SK-N-SH treated with all-trans-retinoic acid at 6 μM for 48 hours (cell line): ENCODE results near the gene RAB11FIP3.

Experiments
- ARNTL ChIP-seq: fragments of 450-650 bp; formaldehyde crosslinking; IDR thresholded peaks from 2 replicates; pipeline ENCODE4 v1.5.0; 2020; ENCODE audit warnings: low read depth, mild to moderate bottlenecking, moderate library complexity, borderline replicate concordance
- BACH2 ChIP-seq: fragments of 250-450 bp; sonication (Bioruptor Pico); IDR thresholded peaks from 2 replicates; pipeline ENCODE4 v1.9.0; 2021; ENCODE audit warnings: mild to moderate bottlenecking, borderline replicate concordance
- CSRNP3 ChIP-seq: fragments of 250-450 bp; sonication (Bioruptor Pico); IDR thresholded peaks from 2 replicates; pipeline ENCODE4 v1.5.1; 2021; ENCODE audit warnings: mild to moderate bottlenecking, moderate library complexity
- GLIS3 ChIP-seq: fragments of 250-450 bp; sonication (Bioruptor Pico); IDR thresholded peaks from 2 replicates; pipeline ENCODE4 v1.5.0; 2020; ENCODE audit warnings: mild to moderate bottlenecking, moderate library complexity
- OSR1 ChIP-seq: fragments of 250-450 bp; sonication (Bioruptor Pico); IDR thresholded peaks from 2 replicates; pipeline ENCODE4 v1.8.0; 2022; ENCODE audit warnings: moderate library complexity, mild to moderate bottlenecking, inconsistent platforms
- PATZ1 ChIP-seq: fragments of 250-450 bp; sonication (Bioruptor Pico); IDR thresholded peaks from 2 replicates; pipeline ENCODE4 v1.8.0; 2020; ENCODE audit warnings: mild to moderate bottlenecking, moderate library complexity, borderline replicate concordance
- POU6F1 ChIP-seq: fragments of 250-450 bp; sonication (Bioruptor Pico); IDR thresholded peaks from 2 replicates; pipeline ENCODE4 v1.8.0; 2021; ENCODE audit warnings: low read depth, mild to moderate bottlenecking, moderate library complexity, borderline replicate concordance
- RARB ChIP-seq: fragments of 250-450 bp; sonication (Bioruptor Pico); IDR thresholded peaks from 2 replicates; pipeline ENCODE4 v1.8.0; 2021; ENCODE audit warnings: mild to moderate bottlenecking, moderate library complexity
- SNAI2 ChIP-seq: fragments of 250-450 bp; sonication (Bioruptor Pico); IDR thresholded peaks from 2 replicates; pipeline ENCODE4 v1.5.0; 2020; ENCODE audit warnings: mild to moderate bottlenecking, moderate library complexity
- TSHZ2 ChIP-seq: fragments of 250-450 bp; sonication (Bioruptor Pico); IDR thresholded peaks from 2 replicates; pipeline ENCODE4 v1.5.0; 2020; ENCODE audit warnings: mild to moderate bottlenecking, moderate library complexity
- ZFP3 ChIP-seq: fragments of 250-450 bp; sonication (Bioruptor Pico); IDR thresholded peaks from 2 replicates; pipeline ENCODE4 v1.5.0; 2020; ENCODE audit warnings: mild to moderate bottlenecking, moderate library complexity
- ZFP30 ChIP-seq: fragments of 450-650 bp; formaldehyde crosslinking; IDR thresholded peaks from 2 replicates; pipeline ENCODE4 v1.5.0; 2022; ENCODE audit warnings: mild to moderate bottlenecking, moderate library complexity
- ZNF70 ChIP-seq: fragments of 450-650 bp; formaldehyde crosslinking; IDR thresholded peaks from 2 replicates; pipeline ENCODE4 v1.5.0; 2020; ENCODE audit warnings: mild to moderate bottlenecking, moderate library complexity
- ZNF8 ChIP-seq: fragments of 450-650 bp; formaldehyde crosslinking; IDR thresholded peaks from 2 replicates; pipeline ENCODE4 v1.5.0; 2020; ENCODE audit warnings: mild to moderate bottlenecking, moderate library complexity

- TF ChIP-seq ZFP30 (CRISPR knock-in tag) (no peak), GLIS3 (no peak), SNAI2 (no peak), ZFP3 (CRISPR knock-in tag) (no peak), ARNTL (CRISPR knock-in tag) (no peak), ZNF8 (CRISPR knock-in tag) (no peak), CSRNP3 (CRISPR knock-in tag) (no peak), POU6F1 (CRISPR knock-in tag) (no peak), TSHZ2 (CRISPR knock-in tag) (no peak), BACH2 (CRISPR knock-in tag) (no peak), ZNF70 (CRISPR knock-in tag) (no peak), OSR1 (CRISPR knock-in tag) (no peak), PATZ1 (CRISPR knock-in tag) (no peak), RARB (CRISPR knock-in tag) (no peak)
Observed at GRCh38 chr16:407253-407652, 18.2 kb upstream of the RAB11FIP3 start.
